ENCODE results near the gene SOSTDC1.
A peak's percentile ranks its signal among the peaks of the same experiment; 100 is the strongest.

The SOSTDC1 gene

DNA sequence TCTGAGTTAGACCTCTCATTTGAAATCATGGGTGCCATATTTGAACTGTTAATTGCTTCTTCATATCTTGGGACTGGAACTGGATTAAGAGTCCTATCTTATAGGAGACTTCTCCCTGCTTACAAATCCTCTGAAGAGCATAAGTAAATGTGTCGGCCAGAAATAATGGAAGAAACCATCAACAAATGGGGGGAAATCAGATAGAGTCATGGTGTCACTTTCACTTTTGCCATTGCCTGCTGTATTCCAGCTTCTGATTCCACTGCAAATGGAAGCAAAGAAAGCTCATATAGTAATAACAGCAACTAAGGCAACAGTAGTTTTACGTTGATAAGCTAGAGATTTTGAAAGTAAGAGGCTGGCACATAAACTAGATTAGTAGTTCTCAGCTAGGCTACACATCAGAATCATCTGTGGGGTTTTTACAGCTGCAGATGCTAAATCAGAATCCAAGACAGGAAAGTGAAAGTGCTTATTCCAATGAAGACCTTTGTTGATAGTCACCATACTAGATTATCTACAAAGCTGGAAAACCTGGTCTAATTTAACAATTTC lies 31.9 kb downstream of the SOSTDC1 start:
- Histone ChIP-seq H3K27ac (ENCODE audit: low read depth, low read length, severe bottlenecking) (no peak overlapping the region), H3K4me1 (ENCODE audit: control insufficient read depth, insufficient read depth, low read length, poor library complexity, severe bottlenecking) (peaks cover 6% of the 10 kb centered on the region), H3K4me3 (ENCODE audit: extremely low read depth, insufficient read depth, low read length, poor library complexity, severe bottlenecking) (no peak overlapping the region), H3K9me3 (ENCODE audit: control insufficient read depth, low read length) (no peaks in the 10 kb centered on the region), H3K36me3 (ENCODE audit: control insufficient read depth, insufficient read depth, low read length) (no peaks in the 10 kb centered on the region)
- 83 to 100% methylated on average over 1 of the region's 2 CpGs for WGBS, 2 experiments (ENCODE audit: insufficient coverage in 2 of 2)

DNA sequence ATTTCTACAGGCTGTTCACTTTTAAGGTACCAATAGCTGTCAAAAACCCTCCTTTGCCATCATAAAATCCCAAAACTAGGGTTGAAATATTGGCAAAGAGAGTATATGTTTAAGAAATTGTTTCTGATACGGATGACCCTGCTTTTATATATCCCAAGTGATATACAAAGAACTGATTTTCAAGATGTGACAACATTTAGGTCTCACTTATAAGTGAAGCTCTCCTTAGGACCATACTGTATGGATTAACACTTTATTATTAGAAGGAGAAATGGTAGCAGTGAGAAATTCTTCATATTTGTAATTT lies 33.2 kb downstream of the SOSTDC1 start:
- Histone ChIP-seq H3K36me3 (ENCODE audit: control insufficient read depth, insufficient read depth, low read length) (no peaks in the 10 kb centered on the region), H3K27ac (ENCODE audit: low read depth, low read length, severe bottlenecking) (no peak overlapping the region), H3K9me3 (ENCODE audit: control insufficient read depth, low read length) (no peaks in the 10 kb centered on the region), H3K4me1 (ENCODE audit: control insufficient read depth, insufficient read depth, low read length, poor library complexity, severe bottlenecking) (peaks cover 11% of the 10 kb centered on the region), H3K4me3 (ENCODE audit: extremely low read depth, insufficient read depth, low read length, poor library complexity, severe bottlenecking) (no peak overlapping the region)
- no CpG with 5 or more reads among the region's 1 CpG for WGBS, 2 experiments (ENCODE audit: insufficient coverage in 2 of 2)

DNA sequence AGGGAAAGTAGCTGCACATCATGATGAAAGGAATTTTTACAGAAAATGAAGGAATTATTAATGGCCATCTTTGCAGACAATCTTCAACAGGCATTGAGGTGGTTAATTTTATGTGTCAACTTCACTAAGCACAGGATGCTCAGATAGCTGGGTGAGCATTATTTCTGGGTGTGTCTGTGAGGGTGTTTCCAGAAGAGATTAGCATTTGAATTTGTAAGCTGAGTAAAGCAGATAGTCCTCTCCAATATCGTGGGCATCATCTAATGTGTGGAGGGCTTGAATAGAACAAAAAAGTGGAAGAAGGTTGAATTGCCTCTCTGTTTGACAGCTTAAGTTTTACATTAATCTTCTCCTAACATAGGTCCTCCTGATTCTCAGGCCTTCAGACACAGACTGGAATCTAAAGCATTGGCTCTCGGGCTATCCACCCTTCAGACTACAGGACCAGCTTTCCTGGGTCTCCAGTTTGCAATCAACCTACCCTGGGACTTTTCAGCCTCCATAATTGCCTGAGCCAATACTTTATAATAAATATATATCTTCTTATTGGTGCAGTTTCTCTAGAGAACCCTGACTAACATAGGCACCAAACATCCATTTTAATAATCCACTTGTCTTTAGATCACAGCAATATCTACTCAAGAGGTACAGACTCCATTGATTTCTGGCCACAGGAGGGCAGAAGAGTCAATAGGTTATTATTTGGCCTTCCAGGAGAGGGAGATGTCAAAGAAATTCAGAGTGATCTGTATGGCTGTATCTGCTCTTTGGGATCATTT lies 33.7 kb downstream of the SOSTDC1 start:
- Histone ChIP-seq H3K9me3 (ENCODE audit: control insufficient read depth, low read length) (no peaks in the 10 kb centered on the region), H3K4me3 (ENCODE audit: extremely low read depth, insufficient read depth, low read length, poor library complexity, severe bottlenecking) (no peak overlapping the region), H3K27ac (ENCODE audit: low read depth, low read length, severe bottlenecking) (no peak overlapping the region), H3K36me3 (ENCODE audit: control insufficient read depth, insufficient read depth, low read length) (no peaks in the 10 kb centered on the region), H3K4me1 (ENCODE audit: control insufficient read depth, insufficient read depth, low read length, poor library complexity, severe bottlenecking) (peaks cover 11% of the 10 kb centered on the region)
- WGBS, 2 experiments (ENCODE audit: insufficient coverage in 2 of 2), result 100% methylated on average over 1 of the region's 2 CpGs; no CpG with 5 or more reads in 1 of the 2 experiments

DNA sequence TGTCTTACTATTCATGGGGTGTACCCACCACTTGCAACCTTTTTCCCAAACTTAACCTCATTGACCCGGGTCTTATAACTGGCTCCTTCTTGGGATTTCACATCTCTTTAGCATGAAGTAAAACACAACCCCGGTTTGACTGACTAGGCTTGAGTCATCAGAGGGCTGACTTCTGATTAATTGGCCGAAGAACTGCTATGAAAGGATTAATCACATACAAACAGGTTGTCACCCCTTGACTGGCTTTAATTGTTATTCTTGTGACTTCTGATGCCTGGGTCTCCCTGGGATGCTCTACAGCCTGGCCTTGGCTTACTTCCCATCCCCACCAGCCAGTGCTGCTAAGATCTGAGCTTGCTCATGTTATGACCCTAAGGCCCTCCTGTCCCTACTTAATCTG lies 35.4 kb downstream of the SOSTDC1 start:
- Histone ChIP-seq H3K9me3 (ENCODE audit: control insufficient read depth, low read length) (no peaks in the 10 kb centered on the region), H3K4me3 (ENCODE audit: extremely low read depth, insufficient read depth, low read length, poor library complexity, severe bottlenecking) (no peak overlapping the region), H3K4me1 (ENCODE audit: control insufficient read depth, insufficient read depth, low read length, poor library complexity, severe bottlenecking) (peaks cover 11% of the 10 kb centered on the region), H3K36me3 (ENCODE audit: control insufficient read depth, insufficient read depth, low read length) (no peaks in the 10 kb centered on the region), H3K27ac (ENCODE audit: low read depth, low read length, severe bottlenecking) (no peak overlapping the region)
- WGBS, 2 experiments (ENCODE audit: insufficient coverage in 2 of 2), result 89 to 90% methylated on average over 3 of the region's 3 CpGs

DNA sequence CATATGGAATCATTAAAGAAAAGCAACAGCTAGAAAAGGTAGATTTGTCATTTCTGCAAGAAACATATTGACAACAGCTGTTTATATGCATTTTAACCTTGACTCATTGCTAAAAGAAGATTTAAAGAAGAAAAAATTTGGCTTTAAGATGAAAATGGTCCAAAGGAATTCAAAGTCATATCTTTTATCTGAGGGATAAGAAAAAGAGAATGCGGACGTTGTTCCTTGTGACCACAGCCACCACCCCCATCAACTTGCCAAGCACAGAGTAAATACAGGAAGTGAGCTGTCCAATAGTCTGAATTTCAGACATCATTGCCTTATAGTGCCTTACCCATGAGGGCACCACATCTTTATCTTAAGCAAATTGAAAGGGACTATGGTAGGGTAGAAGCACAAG lies 36.9 kb downstream of the SOSTDC1 start:
- no peaks in the 10 kb centered on the region for H3K36me3 ChIP-seq (ENCODE audit: control insufficient read depth, insufficient read depth, low read length)
- H3K4me1 ChIP-seq (ENCODE audit: control insufficient read depth, insufficient read depth, low read length, poor library complexity, severe bottlenecking), result peaks cover 11% of the 10 kb centered on the region
- H3K4me3 ChIP-seq (ENCODE audit: extremely low read depth, insufficient read depth, low read length, poor library complexity, severe bottlenecking), result no peak overlapping the region
- no CpG with 5 or more reads among the region's 2 CpGs for WGBS, 2 experiments (ENCODE audit: insufficient coverage in 2 of 2)
- no peak overlapping the region for H3K27ac ChIP-seq (ENCODE audit: low read depth, low read length, severe bottlenecking)
- no peaks in the 10 kb centered on the region for H3K9me3 ChIP-seq (ENCODE audit: control insufficient read depth, low read length)

DNA sequence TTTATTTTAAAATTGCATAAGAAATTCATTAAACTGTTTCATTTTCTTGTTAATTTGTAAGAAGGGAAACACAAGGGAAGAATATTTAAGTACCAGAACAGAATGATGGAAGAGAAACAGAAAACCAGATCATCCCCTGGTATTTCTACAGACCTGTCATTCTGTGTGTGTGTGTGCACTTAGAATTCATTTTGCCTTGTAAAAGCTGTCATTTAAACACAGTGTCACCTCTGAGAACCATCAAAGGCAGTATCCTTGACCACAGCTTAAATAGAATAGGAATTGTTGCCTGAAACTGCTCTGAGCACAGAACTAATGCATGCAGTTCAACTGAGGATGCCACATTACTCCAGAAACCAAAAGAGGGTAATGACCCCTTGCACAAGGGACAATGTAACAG lies 37.4 kb downstream of the SOSTDC1 start:
- Histone ChIP-seq H3K27ac (ENCODE audit: low read depth, low read length, severe bottlenecking) (no peak overlapping the region), H3K4me3 (ENCODE audit: extremely low read depth, insufficient read depth, low read length, poor library complexity, severe bottlenecking) (no peak overlapping the region)

DNA sequence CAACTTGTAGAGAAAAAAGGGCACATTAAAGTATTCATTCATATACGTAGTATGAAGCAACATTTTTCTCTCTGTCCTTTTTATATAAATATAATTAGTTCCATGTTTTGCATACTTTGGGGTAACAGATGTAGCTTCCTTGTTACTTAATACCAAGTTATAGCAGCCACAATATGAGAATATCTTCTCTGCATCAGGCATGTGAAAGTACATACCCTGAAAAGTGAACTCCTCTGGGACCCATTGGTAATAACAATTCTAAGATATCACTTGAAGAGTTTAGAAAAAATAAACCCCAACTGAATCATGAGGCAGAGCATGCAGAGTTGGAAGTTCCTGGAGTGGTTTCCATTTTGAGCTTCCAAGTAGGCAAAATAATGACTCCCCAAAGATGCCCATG lies 41.8 kb downstream of the SOSTDC1 start:
- Histone ChIP-seq H3K9me3 (ENCODE audit: control insufficient read depth, low read length) (no peaks in the 10 kb centered on the region), H3K27ac (ENCODE audit: low read depth, low read length, severe bottlenecking) (no peak overlapping the region), H3K4me1 (ENCODE audit: control insufficient read depth, insufficient read depth, low read length, poor library complexity, severe bottlenecking) (peaks cover 15% of the 10 kb centered on the region), H3K4me3 (ENCODE audit: extremely low read depth, insufficient read depth, low read length, poor library complexity, severe bottlenecking) (no peak overlapping the region), H3K36me3 (ENCODE audit: control insufficient read depth, insufficient read depth, low read length) (no peaks in the 10 kb centered on the region)
- WGBS, 2 experiments (ENCODE audit: insufficient coverage in 2 of 2), result no CpG with 5 or more reads among the region's 1 CpG

More for the DNA sequence above, 37.4 kb downstream of the SOSTDC1 start:
- Histone ChIP-seq H3K36me3 (ENCODE audit: control insufficient read depth, insufficient read depth, low read length) (no peaks in the 10 kb centered on the region), H3K9me3 (ENCODE audit: control insufficient read depth, low read length) (no peaks in the 10 kb centered on the region), H3K4me1 (ENCODE audit: control insufficient read depth, insufficient read depth, low read length, poor library complexity, severe bottlenecking) (peaks cover 11% of the 10 kb centered on the region)

DNA sequence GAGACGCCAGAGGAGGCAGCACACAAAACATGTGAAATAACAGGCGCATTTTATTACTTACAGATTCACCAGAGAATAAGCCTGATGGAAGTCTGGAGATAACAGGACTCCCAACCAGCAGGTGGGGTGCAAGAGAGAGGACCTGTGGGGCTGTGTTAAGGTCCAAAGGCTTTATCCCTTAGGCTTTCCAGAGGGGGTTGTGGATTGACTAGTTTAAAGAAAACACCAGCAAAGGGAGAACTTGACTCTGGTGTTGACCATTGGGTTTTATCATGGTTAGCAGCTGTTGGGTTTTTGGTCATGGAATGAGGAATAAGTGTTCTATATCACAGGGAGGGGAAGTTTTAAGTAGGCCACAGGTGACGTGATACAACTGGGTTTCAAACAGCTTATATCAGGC lies 42.6 kb downstream of the SOSTDC1 start:
- no peak overlapping the region for H3K27ac ChIP-seq (ENCODE audit: low read depth, low read length, severe bottlenecking)
- no CpG with 5 or more reads among the region's 3 CpGs for WGBS, 2 experiments (ENCODE audit: insufficient coverage in 2 of 2)

DNA sequence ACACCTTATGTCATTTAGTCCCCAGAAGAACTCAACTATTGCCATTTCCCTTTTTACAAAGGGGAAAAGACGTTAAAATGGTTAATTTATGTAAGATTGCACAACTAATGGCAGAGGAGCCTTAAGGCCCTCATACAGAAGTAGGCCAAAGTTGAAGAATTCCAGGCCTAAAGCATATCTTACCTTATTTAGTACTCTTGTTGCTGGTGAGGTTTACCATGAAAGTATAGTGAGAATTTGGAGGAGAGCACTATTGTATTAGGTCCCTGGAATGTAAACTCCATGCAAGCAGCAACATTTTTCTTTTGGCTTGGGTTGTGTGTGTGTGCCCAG lies 43.5 kb downstream of the SOSTDC1 start:
- Histone ChIP-seq H3K36me3 (ENCODE audit: control insufficient read depth, insufficient read depth, low read length) (no peaks in the 10 kb centered on the region), H3K27ac (ENCODE audit: low read depth, low read length, severe bottlenecking) (peak overlapping the region; percentile 36), H3K9me3 (ENCODE audit: control insufficient read depth, low read length) (no peaks in the 10 kb centered on the region), H3K4me3 (ENCODE audit: extremely low read depth, insufficient read depth, low read length, poor library complexity, severe bottlenecking) (peak overlapping the region; percentile 47), H3K4me1 (ENCODE audit: control insufficient read depth, insufficient read depth, low read length, poor library complexity, severe bottlenecking) (peaks cover 9% of the 10 kb centered on the region)
- no CpG with 5 or more reads among the region's 1 CpG for WGBS, 2 experiments (ENCODE audit: insufficient coverage in 2 of 2)

More for the DNA sequence above, 42.6 kb downstream of the SOSTDC1 start:
- no peak overlapping the region for H3K4me3 ChIP-seq (ENCODE audit: extremely low read depth, insufficient read depth, low read length, poor library complexity, severe bottlenecking)
- H3K9me3 ChIP-seq (ENCODE audit: control insufficient read depth, low read length), result no peaks in the 10 kb centered on the region
- H3K4me1 ChIP-seq (ENCODE audit: control insufficient read depth, insufficient read depth, low read length, poor library complexity, severe bottlenecking), result peaks cover 9% of the 10 kb centered on the region
- no peaks in the 10 kb centered on the region for H3K36me3 ChIP-seq (ENCODE audit: control insufficient read depth, insufficient read depth, low read length)

DNA sequence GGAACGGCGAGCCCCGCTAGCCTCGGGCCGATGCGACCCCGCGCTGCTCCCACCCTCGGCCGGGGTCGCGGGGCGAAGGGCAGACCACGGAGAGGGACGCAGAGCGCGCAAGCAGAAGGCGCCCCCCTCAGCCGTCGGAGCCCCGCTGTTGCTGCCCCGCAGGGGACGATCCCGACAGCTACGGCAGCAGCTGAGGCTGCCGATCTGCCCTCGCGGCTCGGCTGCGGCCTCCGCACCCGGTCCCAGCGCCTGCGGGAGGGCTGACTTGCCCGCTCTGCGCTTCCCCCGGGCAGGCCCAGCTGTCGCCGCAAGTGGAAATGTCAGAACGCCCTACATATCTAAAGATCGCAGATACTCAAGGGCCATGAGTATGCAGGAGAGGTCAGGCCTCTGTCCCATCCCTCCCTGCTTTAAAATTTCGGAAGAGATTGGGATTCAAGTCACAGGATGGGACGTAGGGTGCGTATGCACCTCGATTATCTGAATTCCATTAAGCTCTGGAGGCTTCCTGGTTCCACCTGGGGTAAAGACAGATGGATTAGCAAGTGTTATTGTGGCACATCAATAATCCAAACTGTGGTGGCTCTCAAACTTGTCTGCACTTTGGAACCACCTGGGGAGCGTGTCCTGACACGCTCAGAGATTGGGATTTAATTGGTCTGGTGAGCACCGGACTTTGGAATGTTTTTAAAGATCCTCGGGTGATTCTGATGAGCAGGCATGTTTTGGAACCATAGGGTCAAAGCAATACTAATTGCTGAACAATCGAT lies 44.0 kb downstream of the SOSTDC1 start, which contains the start of gene CRPPA:
Gene CRPPA (minus strand): TSS at position 206 of the 770 bp plus-strand sequence. CDS start 216 bp downstream, outside the sequence.
- Histone ChIP-seq H3K36me3 (ENCODE audit: control insufficient read depth, insufficient read depth, low read length) (no peaks in the 10 kb centered on the region), H3K27ac (ENCODE audit: low read depth, low read length, severe bottlenecking) (peak within 1 kb of the TSS; percentile 83), H3K9me3 (ENCODE audit: control insufficient read depth, low read length) (no peaks in the 10 kb centered on the region), H3K4me1 (ENCODE audit: control insufficient read depth, insufficient read depth, low read length, poor library complexity, severe bottlenecking) (peaks cover 9% of the 10 kb centered on the region), H3K4me3 (ENCODE audit: extremely low read depth, insufficient read depth, low read length, poor library complexity, severe bottlenecking) (peak within 1 kb of the TSS; percentile 47)
- WGBS, 2 experiments (ENCODE audit: insufficient coverage in 2 of 2), result 11 to 13% methylated on average over 41 of the region's 50 CpGs
